ENCODE measurements around the gene CA9.

CA9 gene

GRCh38 chr9:35673132-35674024, at the start of gene CA9:
TSS of gene CA9 (plus strand) at chr9:35673928. CDS start at chr9:35673960, 32 bp downstream.
- POLR2A ChIA-PET = no interaction called here
- CTCF ChIA-PET = interaction anchor here (1.0 to 5.8 kb wide), 4 partner anchors 9 to 23 kb away, joined by 3 to 37 read pairs (median 5); partner anchors contain the start of genes ARHGEF39, CCDC107 and RMRP
- no peak for DNase-seq (ENCODE audit: extremely low spot score)
- TF ChIP-seq CTCF (IDR thresholded peaks at IDR 0.05; ENCODE audit: control extremely low read depth, extremely low read depth, low read depth, missing control alignments) = no peak

- TF ChIP-seq CTCF (IDR thresholded peaks at IDR 0.05; ENCODE audit: control extremely low read depth, extremely low read depth, low read depth, missing control alignments) = no peak
- DNase-seq (ENCODE audit: extremely low spot score) = peak; percentile 20
- ChIA-PET CTCF (interaction anchor here (0.6 to 4.0 kb wide), 8 partner anchors 9 to 199 kb away, joined by 3 to 30 read pairs (median 6); partner anchors contain the start of gene CD72), POLR2A (interaction anchor here (0.8 kb wide), 1 partner anchor 18 kb away, joined by 3 read pairs; no protein-coding TSS in a partner anchor)
Observed at GRCh38 chr9:35627575-35627974, 46.2 kb upstream of the CA9 start.

GRCh38 chr9:35628389-35628991, 45.2 kb upstream of the CA9 start:
- ChIA-PET POLR2A (interaction anchor here (0.8 kb wide), 1 partner anchor 19 kb away, joined by 3 read pairs; no protein-coding TSS in a partner anchor), CTCF (interaction anchor here (0.6 to 4.0 kb wide), 10 partner anchors 10 to 198 kb away, joined by 3 to 30 read pairs (median 7); partner anchors contain the start of genes ARHGEF39, CCDC107, CD72 and RMRP)
- TF ChIP-seq CTCF (IDR thresholded peaks at IDR 0.05; ENCODE audit: control extremely low read depth, extremely low read depth, low read depth, missing control alignments) = no peak
- DNase-seq (ENCODE audit: extremely low spot score) = no peak

- no peak for DNase-seq (ENCODE audit: extremely low spot score)
- TF ChIP-seq CTCF (IDR thresholded peaks at IDR 0.05; ENCODE audit: control extremely low read depth, extremely low read depth, low read depth, missing control alignments) = no peak
- POLR2A ChIA-PET = interaction anchor here (0.7 kb wide), 1 partner anchor 82 kb away, joined by 5 read pairs; no protein-coding TSS in a partner anchor
Observed at GRCh38 chr9:35629597-35629996, 44.1 kb upstream of the CA9 start.

GRCh38 chr9:35635730-35636129, 38.0 kb upstream of the CA9 start:
- TF ChIP-seq CTCF (IDR thresholded peaks at IDR 0.05; ENCODE audit: control extremely low read depth, extremely low read depth, low read depth, missing control alignments) = no peak
- no peak for DNase-seq (ENCODE audit: extremely low spot score)
- ChIA-PET POLR2A (no interaction called here), CTCF (interaction anchor here (0.9 to 5.7 kb wide), 6 partner anchors 10 to 61 kb away, joined by 3 to 36 read pairs (median 5); partner anchors contain the start of genes CCDC107 and RMRP)

More at GRCh38 chr9:35629597-35629996, 44.1 kb upstream of the CA9 start:
- CTCF ChIA-PET = interaction anchor here (1.1 to 4.0 kb wide), 10 partner anchors 11 to 159 kb away, joined by 3 to 30 read pairs (median 7); partner anchors contain the start of genes ARHGEF39, CCDC107, CD72 and CREB3

All from GM10248 (cell line).